Measurements from ENCODE around the gene ZNF764. TPM values are rescaled to one million over a fixed set of nuclear protein-coding genes. Genes with fewer than 3 reads are reported as not detected.

ZNF764 gene
- total RNA-seq, 2 donors from 2014 or later: 19.0 TPM

DNA sequence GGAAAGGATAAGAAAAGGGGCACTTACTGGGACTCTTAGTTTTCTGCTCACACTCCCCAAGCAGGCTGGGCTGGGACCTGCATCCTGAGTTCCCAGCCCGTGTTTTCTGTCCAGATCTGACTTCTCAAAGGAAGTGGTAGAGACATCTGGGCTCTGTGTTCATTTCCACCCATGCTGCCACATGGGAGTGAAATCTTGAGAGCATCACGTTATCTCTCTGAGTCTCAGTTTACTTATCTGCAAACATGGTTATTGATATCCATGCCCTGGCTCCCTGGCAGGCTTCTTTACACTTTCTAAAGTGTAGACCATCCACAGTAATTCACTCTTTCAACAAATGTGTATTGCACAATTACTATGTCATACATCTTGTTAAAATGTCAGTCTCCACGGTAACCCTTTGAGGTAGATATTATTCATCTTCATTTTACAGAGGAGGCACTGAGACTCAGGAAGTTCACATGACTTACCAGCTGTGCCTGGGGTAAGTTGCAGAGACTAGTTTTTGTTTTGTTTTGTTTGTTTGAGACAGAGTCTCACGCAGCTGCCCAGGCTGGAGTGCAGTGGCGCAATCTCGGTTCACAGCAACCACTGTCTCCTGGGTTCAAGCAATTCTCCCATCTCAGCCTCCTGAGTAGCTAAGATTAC is 9.9 kb upstream of the ZNF764 start:
- Mint-ChIP-seq H3K9me3 (no peaks in the 10 kb centered on the region), H3K27ac (no peak overlapping the region), H3K36me3 (ENCODE audit: low read depth) (no peaks in the 10 kb centered on the region), H3K27me3 (ENCODE audit: insufficient read depth) (peaks cover 13% of the 10 kb centered on the region), H3K4me1 (peaks cover 12% of the 10 kb centered on the region), H3K4me3 (no peak overlapping the region)
- no peak for DNase-seq
- no peak for TF ChIP-seq CTCF (conservative IDR thresholded peaks at IDR 0.05)
- Histone ChIP-seq H3K36me3 (ENCODE audit: control insufficient read depth, insufficient read depth, low read length) (no peaks in the 10 kb centered on the region), H3K4me3 (ENCODE audit: low read length) (no peak overlapping the region), H3K9me3 (ENCODE audit: control insufficient read depth, low read length) (no peaks in the 10 kb centered on the region), H3K27me3 (ENCODE audit: control insufficient read depth, insufficient read depth, low read length, poor library complexity, severe bottlenecking) (no peaks in the 10 kb centered on the region), H3K4me1 (ENCODE audit: control insufficient read depth, insufficient read depth, low read length) (peaks cover 6% of the 10 kb centered on the region), H3K27ac (ENCODE audit: low read depth, low read length) (no peak overlapping the region), H3K9ac (ENCODE audit: extremely low read depth, low read length, poor library complexity, severe bottlenecking) (no peak overlapping the region)
- 85 to 91% methylated on average over 2 to 6 of the region's 6 CpGs for WGBS, 2 experiments (ENCODE audit: insufficient coverage in 1 of 2, insufficient read length in 1 of 2)

- Histone ChIP-seq H3K27ac (ENCODE audit: low read depth, low read length) (no peak overlapping the region), H3K27me3 (ENCODE audit: control insufficient read depth, insufficient read depth, low read length, poor library complexity, severe bottlenecking) (no peaks in the 10 kb centered on the region)
- no peak for DNase-seq
Observed at GRCh38 chr16:30567160-30567990, 9.2 kb upstream of the ZNF764 start.

GRCh38 chr16:30566531-30566930 is 8.4 kb upstream of the ZNF764 start:
- WGBS, 2 experiments (ENCODE audit: insufficient coverage in 1 of 2, insufficient read length in 1 of 2): 96% methylated on average over 3 to 4 of the region's 4 CpGs

More at GRCh38 chr16:30567160-30567990, 9.2 kb upstream of the ZNF764 start:
- H3K27me3 Mint-ChIP-seq (ENCODE audit: insufficient read depth): peaks cover 17% of the 10 kb centered on the region
- H3K36me3 Mint-ChIP-seq (ENCODE audit: low read depth): no peaks in the 10 kb centered on the region
- no peak overlapping the region for H3K4me3 Mint-ChIP-seq
- peaks cover 12% of the 10 kb centered on the region for H3K4me1 Mint-ChIP-seq
- no peaks in the 10 kb centered on the region for H3K36me3 ChIP-seq (ENCODE audit: control insufficient read depth, insufficient read depth, low read length)
- no peak overlapping the region for H3K9ac ChIP-seq (ENCODE audit: extremely low read depth, low read length, poor library complexity, severe bottlenecking)
- no peak for TF ChIP-seq CTCF (conservative IDR thresholded peaks at IDR 0.05)
- no peak overlapping the region for H3K4me3 ChIP-seq (ENCODE audit: low read length)
- peaks cover 6% of the 10 kb centered on the region for H3K4me1 ChIP-seq (ENCODE audit: control insufficient read depth, insufficient read depth, low read length)
- H3K9me3 ChIP-seq (ENCODE audit: control insufficient read depth, low read length): no peaks in the 10 kb centered on the region
- H3K9me3 Mint-ChIP-seq: no peaks in the 10 kb centered on the region
- WGBS, 2 experiments (ENCODE audit: insufficient coverage in 1 of 2, insufficient read length in 1 of 2): 91 to 95% methylated on average over 9 to 14 of the region's 14 CpGs
- H3K27ac Mint-ChIP-seq: no peak overlapping the region

More at GRCh38 chr16:30566531-30566930, 8.4 kb upstream of the ZNF764 start:
- H3K27me3 ChIP-seq (ENCODE audit: control insufficient read depth, insufficient read depth, low read length, poor library complexity, severe bottlenecking): no peaks in the 10 kb centered on the region
- H3K36me3 ChIP-seq (ENCODE audit: control insufficient read depth, insufficient read depth, low read length): no peaks in the 10 kb centered on the region
- peaks cover 6% of the 10 kb centered on the region for H3K4me1 ChIP-seq (ENCODE audit: control insufficient read depth, insufficient read depth, low read length)
- H3K9ac ChIP-seq (ENCODE audit: extremely low read depth, low read length, poor library complexity, severe bottlenecking): no peak overlapping the region
- H3K4me3 ChIP-seq (ENCODE audit: low read length): no peak overlapping the region
- DNase-seq: no peak
- Mint-ChIP-seq H3K4me3 (no peak overlapping the region), H3K4me1 (peaks cover 9% of the 10 kb centered on the region), H3K27me3 (ENCODE audit: insufficient read depth) (peaks cover 21% of the 10 kb centered on the region), H3K36me3 (ENCODE audit: low read depth) (no peaks in the 10 kb centered on the region), H3K9me3 (no peaks in the 10 kb centered on the region), H3K27ac (no peak overlapping the region)
- TF ChIP-seq CTCF (conservative IDR thresholded peaks at IDR 0.05): no peak
- H3K27ac ChIP-seq (ENCODE audit: low read depth, low read length): no peak overlapping the region
- H3K9me3 ChIP-seq (ENCODE audit: control insufficient read depth, low read length): no peaks in the 10 kb centered on the region

All from endodermal cell (in vitro differentiated cells).